ENCODE results near the gene SMC1B.

SMC1B gene

GRCh38 chr22:45458532-45458931, 45.1 kb upstream of the SMC1B start:
- TF ChIP-seq FOXP2 (optimal IDR thresholded peaks at IDR 0.05; ENCODE audit: borderline replicate concordance, extremely low read depth, extremely low read length, insufficient read depth) = no peak
- TF ChIP-seq TAF1 (IDR thresholded peaks at IDR 0.05; ENCODE audit: borderline replicate concordance, insufficient read depth, low read length) = no peak
- TF ChIP-seq SIN3A (IDR thresholded peaks at IDR 0.05; ENCODE audit: borderline replicate concordance, insufficient read depth, low read length) = no peak
- TF ChIP-seq REST (IDR thresholded peaks at IDR 0.05; ENCODE audit: insufficient read depth in 1 of 2, low read depth in 2 of 2, low read length in 2 of 2) = no peak
- no peak for TF ChIP-seq POLR2AphosphoS5 (IDR thresholded peaks at IDR 0.05; ENCODE audit: low read depth, low read length)

- TF ChIP-seq FOXP2 (optimal IDR thresholded peaks at IDR 0.05; ENCODE audit: borderline replicate concordance, extremely low read depth, extremely low read length, insufficient read depth) (no peak), POLR2AphosphoS5 (IDR thresholded peaks at IDR 0.05; ENCODE audit: low read depth, low read length) (no peak), SIN3A (IDR thresholded peaks at IDR 0.05; ENCODE audit: borderline replicate concordance, insufficient read depth, low read length) (no peak), REST (IDR thresholded peaks at IDR 0.05; ENCODE audit: insufficient read depth in 1 of 2, low read depth in 2 of 2, low read length in 2 of 2) (no peak), TAF1 (IDR thresholded peaks at IDR 0.05; ENCODE audit: borderline replicate concordance, insufficient read depth, low read length) (no peak)
These were observed 43.4 kb upstream of the SMC1B start for GRCh38 chr22:45456811-45457210.

GRCh38 chr22:45455621-45456020, 42.2 kb upstream of the SMC1B start:
- TF ChIP-seq FOXP2 (optimal IDR thresholded peaks at IDR 0.05; ENCODE audit: borderline replicate concordance, extremely low read depth, extremely low read length, insufficient read depth) = no peak
- TF ChIP-seq POLR2AphosphoS5 (IDR thresholded peaks at IDR 0.05; ENCODE audit: low read depth, low read length) = no peak

- TF ChIP-seq SIN3A (IDR thresholded peaks at IDR 0.05; ENCODE audit: borderline replicate concordance, insufficient read depth, low read length) (no peak), FOXP2 (optimal IDR thresholded peaks at IDR 0.05; ENCODE audit: borderline replicate concordance, extremely low read depth, extremely low read length, insufficient read depth) (no peak), REST (IDR thresholded peaks at IDR 0.05; ENCODE audit: insufficient read depth in 1 of 2, low read depth in 2 of 2, low read length in 2 of 2) (no peak), POLR2AphosphoS5 (IDR thresholded peaks at IDR 0.05; ENCODE audit: low read depth, low read length) (no peak), TAF1 (IDR thresholded peaks at IDR 0.05; ENCODE audit: borderline replicate concordance, insufficient read depth, low read length) (no peak)
These were observed 41.8 kb upstream of the SMC1B start for GRCh38 chr22:45455212-45455611.

GRCh38 chr22:45454275-45454674, 40.9 kb upstream of the SMC1B start:
- TF ChIP-seq TAF1 (IDR thresholded peaks at IDR 0.05; ENCODE audit: borderline replicate concordance, insufficient read depth, low read length) = no peak
- no peak for TF ChIP-seq FOXP2 (optimal IDR thresholded peaks at IDR 0.05; ENCODE audit: borderline replicate concordance, extremely low read depth, extremely low read length, insufficient read depth)
- no peak for TF ChIP-seq REST (IDR thresholded peaks at IDR 0.05; ENCODE audit: insufficient read depth in 1 of 2, low read depth in 2 of 2, low read length in 2 of 2)
- TF ChIP-seq SIN3A (IDR thresholded peaks at IDR 0.05; ENCODE audit: borderline replicate concordance, insufficient read depth, low read length) = no peak
- TF ChIP-seq POLR2AphosphoS5 (IDR thresholded peaks at IDR 0.05; ENCODE audit: low read depth, low read length) = no peak

Data from PFSK-1 (cell line).